Activated T-helper 2 cell treated with anti-CD3 and anti-CD28 coated beads, Interferon-gamma antibody, Interleukin-2, Interleukin-4, amounts not matched to agents 10 μg/mL and 5 μg/mL and 100 μg/mL, durations not matched to agents 14 hours and 24 hours and 36 hours (primary cell): Measurements from ENCODE around the gene ZDHHC13. TPM values are rescaled to one million over a fixed set of nuclear protein-coding genes. Genes with fewer than 3 reads are reported as not detected.

Experiments
- DNase-seq: peaks from one replicate; pipeline ENCODE4 v3.0.0; 2021; ENCODE audit warnings: low spot score
- H3K27ac Mint-ChIP-seq: one replicate; pipeline ENCODE4 v1.8.0; 2021; ENCODE audit warnings: mixed read lengths
- H3K27me3 Mint-ChIP-seq: one replicate; pipeline ENCODE4 v1.8.0; 2021; ENCODE audit warnings: low read depth, mixed read lengths
- H3K36me3 Mint-ChIP-seq: one replicate; pipeline ENCODE4 v1.8.0; 2021; ENCODE audit warnings: low read depth, mixed read lengths
- H3K4me1 Mint-ChIP-seq: one replicate; pipeline ENCODE4 v1.8.0; 2021; ENCODE audit warnings: low read depth, mixed read lengths
- H3K4me3 Mint-ChIP-seq: one replicate; pipeline ENCODE4 v1.8.0; 2021; ENCODE audit warnings: low read depth, mild to moderate bottlenecking, moderate library complexity, mixed read lengths
- H3K9me3 Mint-ChIP-seq: one replicate; pipeline ENCODE4 v1.8.0; 2021; ENCODE audit warnings: mixed read lengths
- intact Hi-C: fragments of 100-400 bp; cut with micrococcal nuclease; formaldehyde crosslinking; loops from one replicate; pipeline ENCODE4 v1.15.1; 2023
- total RNA-seq: library from RNA; stranded (reverse); gene quantifications from 2 replicates; pipeline ENCODE4 v1.2.3, GENCODE V29; 2022

Gene ZDHHC13
- total RNA-seq, 1 donor from 2014 or later: 25.4 TPM

- no peak overlapping the region for H3K27ac Mint-ChIP-seq
- intact Hi-C loops: no loop called here
- peaks cover 26% of the 10 kb centered on the region for H3K27me3 Mint-ChIP-seq
- no peaks in the 10 kb centered on the region for H3K36me3 Mint-ChIP-seq
- H3K9me3 Mint-ChIP-seq: no peaks in the 10 kb centered on the region
- DNase-seq: no peak
- no peak overlapping the region for H3K4me3 Mint-ChIP-seq
- H3K4me1 Mint-ChIP-seq: no peaks in the 10 kb centered on the region
Observed at GRCh38 chr11:19204836-19205235, 87.9 kb downstream of the ZDHHC13 start.

GRCh38 chr11:19208181-19208580 is 91.2 kb downstream of the ZDHHC13 start:
- no peaks in the 10 kb centered on the region for H3K9me3 Mint-ChIP-seq
- peaks cover 21% of the 10 kb centered on the region for H3K27me3 Mint-ChIP-seq
- H3K4me3 Mint-ChIP-seq: no peak overlapping the region
- intact Hi-C loops: no loop called here
- no peaks in the 10 kb centered on the region for H3K4me1 Mint-ChIP-seq
- H3K36me3 Mint-ChIP-seq: no peaks in the 10 kb centered on the region
- DNase-seq: no peak
- no peak overlapping the region for H3K27ac Mint-ChIP-seq

GRCh38 chr11:19208959-19209546 is 92.1 kb downstream of the ZDHHC13 start:
- Mint-ChIP-seq H3K4me3 (no peak overlapping the region), H3K36me3 (no peaks in the 10 kb centered on the region), H3K9me3 (no peaks in the 10 kb centered on the region), H3K27me3 (peaks cover 29% of the 10 kb centered on the region), H3K27ac (no peak overlapping the region), H3K4me1 (no peaks in the 10 kb centered on the region)
- DNase-seq: no peak
- intact Hi-C loops: no loop called here

DNA sequence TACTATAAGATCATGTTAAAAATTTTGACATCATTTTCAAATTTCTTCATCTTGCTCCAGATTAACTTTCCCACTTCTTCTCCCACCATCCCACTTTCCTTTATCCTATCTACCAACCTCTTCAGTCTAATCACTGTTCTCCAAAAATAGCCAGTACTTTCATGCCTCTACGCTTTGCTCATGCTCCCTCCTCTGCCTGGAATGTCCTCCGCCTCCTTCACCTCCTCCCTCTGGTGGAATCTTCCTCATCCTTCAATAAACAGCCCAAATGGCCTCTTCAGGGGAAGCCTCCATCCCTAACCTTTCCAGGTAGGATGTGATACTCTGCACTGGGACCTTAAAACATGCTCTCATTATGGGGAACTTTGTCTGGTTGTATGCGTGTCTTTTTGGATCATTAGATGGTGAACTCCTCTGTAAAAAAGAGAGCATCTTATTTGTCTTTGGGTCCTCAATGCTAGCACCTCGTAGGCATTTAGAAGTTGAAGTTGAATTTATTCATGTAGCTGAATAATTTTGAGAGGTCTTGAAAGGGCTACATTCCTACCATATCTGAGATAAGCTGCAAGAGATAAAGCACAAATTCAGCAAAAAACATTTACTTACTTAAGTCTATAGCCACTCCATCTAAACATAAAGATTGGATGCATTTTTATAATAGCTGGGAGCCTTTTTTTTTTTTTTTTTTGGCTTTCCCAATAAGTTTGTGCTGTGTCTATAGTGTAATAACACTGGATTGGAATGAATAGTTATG is 92.8 kb downstream of the ZDHHC13 start:
- Mint-ChIP-seq H3K9me3 (no peaks in the 10 kb centered on the region), H3K4me3 (no peak overlapping the region), H3K27me3 (peaks cover 33% of the 10 kb centered on the region), H3K36me3 (no peaks in the 10 kb centered on the region), H3K4me1 (no peaks in the 10 kb centered on the region), H3K27ac (no peak overlapping the region)
- no peak for DNase-seq
- intact Hi-C loops: no loop called here

DNA sequence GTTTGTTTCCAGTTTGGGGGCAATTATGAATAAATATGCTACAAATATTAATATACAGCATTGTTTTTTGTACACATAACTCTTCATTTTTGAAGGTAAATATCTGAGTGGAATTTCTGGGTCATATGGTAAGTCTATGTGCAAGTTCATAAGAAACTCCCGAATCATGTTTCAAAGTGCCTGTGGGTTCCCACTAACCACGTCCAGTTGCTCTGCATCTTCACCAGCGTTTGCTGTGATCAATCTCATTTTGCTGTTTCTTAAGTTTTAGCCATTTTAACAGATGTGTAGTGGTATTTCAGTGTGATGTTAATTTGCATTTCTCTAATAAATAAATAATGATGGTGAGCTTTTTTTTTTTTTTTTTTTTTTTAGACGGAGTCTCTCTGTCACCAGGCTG is 99.1 kb downstream of the ZDHHC13 start:
- Mint-ChIP-seq H3K9me3 (no peaks in the 10 kb centered on the region), H3K36me3 (no peaks in the 10 kb centered on the region)
- intact Hi-C loops: loop anchor here (5.0 kb wide), 1 partner anchor 34 kb away; no protein-coding TSS in a partner anchor

DNA sequence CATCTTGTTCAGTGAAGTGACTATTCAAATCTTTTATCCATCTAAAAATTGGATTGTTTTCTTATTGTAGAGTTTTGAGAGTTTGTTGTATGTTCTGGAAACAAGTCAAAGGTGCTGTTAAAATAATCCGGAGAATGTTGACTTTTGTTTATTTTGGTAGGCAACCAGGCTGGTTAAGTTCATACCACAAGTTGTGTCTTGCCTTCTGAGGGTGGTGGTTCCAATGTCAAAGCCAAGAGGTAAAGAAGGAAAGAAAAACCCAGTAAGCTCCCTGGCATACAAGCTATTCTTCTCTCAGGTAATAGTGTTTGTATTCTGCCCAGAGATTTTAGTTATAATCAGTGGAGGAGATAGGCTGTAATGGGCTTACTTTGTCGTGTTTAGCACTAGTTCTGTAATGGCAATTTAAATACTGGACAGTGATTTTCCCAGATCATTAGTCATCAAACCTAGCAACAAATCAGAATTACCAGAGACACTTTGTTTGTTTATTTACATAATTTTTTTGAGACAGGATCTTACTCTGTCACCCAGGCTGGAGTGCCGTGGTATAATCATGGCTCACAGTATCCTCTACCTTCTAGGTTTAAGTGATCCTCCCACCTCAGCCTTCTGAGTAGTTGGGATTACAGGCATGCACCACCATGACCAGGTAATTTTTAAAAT is 99.9 kb downstream of the ZDHHC13 start:
- Mint-ChIP-seq H3K4me1 (no peaks in the 10 kb centered on the region), H3K27ac (no peak overlapping the region), H3K4me3 (no peak overlapping the region), H3K9me3 (no peaks in the 10 kb centered on the region), H3K36me3 (no peaks in the 10 kb centered on the region), H3K27me3 (peaks cover 27% of the 10 kb centered on the region)
- no peak for DNase-seq
- intact Hi-C loops: loop anchor here (5.0 kb wide), 1 partner anchor 35 kb away; no protein-coding TSS in a partner anchor

More for the DNA sequence above, 99.1 kb downstream of the ZDHHC13 start:
- no peak for DNase-seq
- Mint-ChIP-seq H3K4me3 (no peak overlapping the region), H3K27ac (no peak overlapping the region), H3K4me1 (no peaks in the 10 kb centered on the region), H3K27me3 (peaks cover 27% of the 10 kb centered on the region)

DNA sequence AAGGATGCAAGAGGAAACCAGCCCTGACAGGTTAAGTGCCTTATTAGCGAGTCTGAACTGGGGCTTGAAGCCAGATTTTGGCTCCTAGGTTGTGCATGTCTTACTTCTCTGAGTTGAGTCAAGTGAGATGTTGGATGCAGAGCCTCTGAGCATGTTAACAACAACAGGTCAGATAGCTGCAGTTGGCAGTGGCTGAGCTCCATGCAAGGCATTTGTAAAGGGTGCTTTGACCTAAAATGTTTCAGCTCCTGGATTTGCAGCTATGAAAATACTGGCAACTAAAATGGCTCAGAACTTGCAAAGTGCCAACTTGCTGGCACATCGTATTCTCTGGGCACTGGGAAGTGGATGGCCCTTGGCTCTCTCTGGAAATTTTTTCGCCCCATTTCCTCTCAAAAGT is 101.2 kb downstream of the ZDHHC13 start:
- Mint-ChIP-seq H3K36me3 (peaks cover 6% of the 10 kb centered on the region), H3K9me3 (no peaks in the 10 kb centered on the region), H3K27ac (no peak overlapping the region), H3K27me3 (peaks cover 25% of the 10 kb centered on the region), H3K4me1 (no peaks in the 10 kb centered on the region), H3K4me3 (no peak overlapping the region)
- intact Hi-C loops: loop anchor here (5.0 kb wide), 1 partner anchor 36 kb away; no protein-coding TSS in a partner anchor
- no peak for DNase-seq

DNA sequence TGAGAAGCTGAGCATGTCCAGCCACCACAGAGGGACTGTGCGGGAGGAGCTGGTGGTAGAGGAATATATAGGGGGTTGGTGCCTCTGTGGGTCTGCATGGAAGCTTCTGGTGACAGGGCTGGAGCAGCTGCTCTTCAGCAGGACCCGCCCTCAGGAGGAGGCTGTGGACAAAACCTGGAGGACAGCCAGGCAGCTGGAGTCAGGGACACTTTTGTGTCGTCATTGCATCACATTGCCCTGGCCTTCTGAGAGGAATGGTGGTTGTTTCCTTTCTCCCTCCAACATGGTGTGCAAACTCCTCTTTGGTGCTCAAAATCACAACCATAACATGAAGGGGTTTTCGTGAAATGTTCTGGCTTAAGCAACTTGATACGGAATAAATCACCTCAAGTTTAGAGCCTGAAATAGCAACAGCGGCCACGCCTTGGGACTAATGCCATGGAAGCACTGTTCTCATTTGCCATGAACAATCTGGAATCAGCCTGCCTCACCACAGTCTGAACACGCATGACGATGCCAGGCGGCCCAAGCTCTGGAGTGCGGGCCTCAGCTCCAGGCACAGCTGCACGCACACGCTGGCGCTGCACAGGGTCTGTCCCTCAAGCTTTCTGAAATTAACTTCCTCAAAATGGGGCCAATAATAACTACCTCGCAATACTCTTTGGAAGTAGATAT is 102.0 kb downstream of the ZDHHC13 start:
- Mint-ChIP-seq H3K27ac (no peak overlapping the region), H3K4me1 (no peaks in the 10 kb centered on the region), H3K4me3 (no peak overlapping the region), H3K36me3 (peaks cover 6% of the 10 kb centered on the region), H3K9me3 (no peaks in the 10 kb centered on the region), H3K27me3 (peaks cover 17% of the 10 kb centered on the region)
- no peak for DNase-seq
- intact Hi-C loops: loop anchor here (5.0 kb wide), 1 partner anchor 37 kb away; no protein-coding TSS in a partner anchor

GRCh38 chr11:19220903-19221724 is 104.1 kb downstream of the ZDHHC13 start:
- H3K36me3 Mint-ChIP-seq: peaks cover 25% of the 10 kb centered on the region
- no peak overlapping the region for H3K27ac Mint-ChIP-seq
- intact Hi-C loops: no loop called here
- peaks cover 6% of the 10 kb centered on the region for H3K27me3 Mint-ChIP-seq
- no peaks in the 10 kb centered on the region for H3K4me1 Mint-ChIP-seq
- no peak for DNase-seq
- H3K4me3 Mint-ChIP-seq: no peak overlapping the region
- no peaks in the 10 kb centered on the region for H3K9me3 Mint-ChIP-seq

DNA sequence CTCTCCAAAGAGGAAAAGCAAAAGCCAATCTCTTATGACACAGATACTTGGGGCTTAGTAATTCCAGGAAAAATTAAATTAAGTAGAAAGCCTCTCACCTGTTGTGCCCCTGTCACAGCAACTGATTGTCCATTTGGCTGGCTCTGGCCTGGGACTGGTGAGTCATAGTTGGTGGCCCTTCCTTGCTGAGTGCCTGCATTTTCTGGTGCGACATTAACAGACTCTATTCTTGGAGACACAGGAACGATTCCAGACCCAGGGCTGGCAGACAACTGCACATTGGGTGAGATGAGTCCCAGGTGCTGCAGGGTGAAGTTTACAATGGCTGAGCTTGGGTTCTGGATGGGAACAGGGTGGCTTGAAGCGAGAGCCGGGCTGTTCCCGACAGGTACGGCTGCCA is 108.2 kb downstream of the ZDHHC13 start:
- no peaks in the 10 kb centered on the region for H3K27me3 Mint-ChIP-seq

GRCh38 chr11:19225581-19225980 is 108.6 kb downstream of the ZDHHC13 start:
- no peak overlapping the region for H3K4me3 Mint-ChIP-seq
- H3K27me3 Mint-ChIP-seq: no peaks in the 10 kb centered on the region
- H3K9me3 Mint-ChIP-seq: no peaks in the 10 kb centered on the region
- intact Hi-C loops: no loop called here
- no peak for DNase-seq
- no peaks in the 10 kb centered on the region for H3K4me1 Mint-ChIP-seq
- H3K27ac Mint-ChIP-seq: no peak overlapping the region
- H3K36me3 Mint-ChIP-seq: peaks cover 57% of the 10 kb centered on the region

More for the DNA sequence above, 108.2 kb downstream of the ZDHHC13 start:
- intact Hi-C loops: no loop called here
- H3K27ac Mint-ChIP-seq: no peak overlapping the region
- H3K4me1 Mint-ChIP-seq: no peaks in the 10 kb centered on the region
- H3K4me3 Mint-ChIP-seq: no peak overlapping the region
- no peaks in the 10 kb centered on the region for H3K9me3 Mint-ChIP-seq
- no peak for DNase-seq
- peaks cover 53% of the 10 kb centered on the region for H3K36me3 Mint-ChIP-seq
